ENCODE data around the gene COL15A1. TPM values are rescaled to one million over a fixed set of nuclear protein-coding genes. Genes with fewer than 3 reads are reported as not detected.

Gene COL15A1
- total RNA-seq, 1 experiment from 2014 or later: not detected

GRCh38 chr9:99023231-99023630 lies 79.5 kb downstream of the COL15A1 start:
- no peak overlapping the region for H2AFZ ChIP-seq (ENCODE audit: low read length)
- H3K4ac ChIP-seq (ENCODE audit: low read depth, low read length): no peak overlapping the region
- Mint-ChIP-seq H3K27me3 (ENCODE audit: low read depth) (peaks cover 10% of the 10 kb centered on the region), H3K9me3 (peaks cover 0 to 2% of the 10 kb centered on the region in 2 experiments; a peak in 1 of 5 replicates), H3K27ac (no peak overlapping the region; a peak in 1 of 7 replicates), H3K36me3 (ENCODE audit: insufficient read depth in 1 of 3, low read depth in 3 of 3) (no peaks in the 10 kb centered on the region; a peak in 2 of 7 replicates), H3K4me3 (no peak overlapping the region), H3K4me1 (peaks cover 4 to 5% of the 10 kb centered on the region in 2 experiments; a peak in 1 of 4 replicates)
- no peaks in the 10 kb centered on the region for H3K79me1 ChIP-seq (ENCODE audit: insufficient read depth, low read depth, low read length, poor library complexity, severe bottlenecking)
- H3K4me2 ChIP-seq (ENCODE audit: insufficient read depth, insufficient read length, low read length): no peak overlapping the region
- H3K79me2 ChIP-seq (ENCODE audit: insufficient read depth, low read length): no peaks in the 10 kb centered on the region
- no peak overlapping the region for H4K5ac ChIP-seq (ENCODE audit: insufficient read length, low read depth, low read length)
- H3T11ph ChIP-seq (ENCODE audit: low read length): no peak overlapping the region
- H3K56ac ChIP-seq (ENCODE audit: insufficient read length, low read depth, low read length): no peak overlapping the region
- no CpG with 5 or more reads among the region's 8 CpGs for WGBS (ENCODE audit: extremely low coverage, insufficient read length, low lambda C conversion rate)
- no peak overlapping the region for H2BK120ac ChIP-seq (ENCODE audit: low read depth, low read length, poor library complexity, severe bottlenecking)
- H2BK12ac ChIP-seq (ENCODE audit: insufficient read length, low read depth, low read length): no peak overlapping the region
- H3K9ac ChIP-seq (ENCODE audit: extremely low read depth, insufficient read length, low read length): no peak overlapping the region
- TF ChIP-seq, protein P1, sequence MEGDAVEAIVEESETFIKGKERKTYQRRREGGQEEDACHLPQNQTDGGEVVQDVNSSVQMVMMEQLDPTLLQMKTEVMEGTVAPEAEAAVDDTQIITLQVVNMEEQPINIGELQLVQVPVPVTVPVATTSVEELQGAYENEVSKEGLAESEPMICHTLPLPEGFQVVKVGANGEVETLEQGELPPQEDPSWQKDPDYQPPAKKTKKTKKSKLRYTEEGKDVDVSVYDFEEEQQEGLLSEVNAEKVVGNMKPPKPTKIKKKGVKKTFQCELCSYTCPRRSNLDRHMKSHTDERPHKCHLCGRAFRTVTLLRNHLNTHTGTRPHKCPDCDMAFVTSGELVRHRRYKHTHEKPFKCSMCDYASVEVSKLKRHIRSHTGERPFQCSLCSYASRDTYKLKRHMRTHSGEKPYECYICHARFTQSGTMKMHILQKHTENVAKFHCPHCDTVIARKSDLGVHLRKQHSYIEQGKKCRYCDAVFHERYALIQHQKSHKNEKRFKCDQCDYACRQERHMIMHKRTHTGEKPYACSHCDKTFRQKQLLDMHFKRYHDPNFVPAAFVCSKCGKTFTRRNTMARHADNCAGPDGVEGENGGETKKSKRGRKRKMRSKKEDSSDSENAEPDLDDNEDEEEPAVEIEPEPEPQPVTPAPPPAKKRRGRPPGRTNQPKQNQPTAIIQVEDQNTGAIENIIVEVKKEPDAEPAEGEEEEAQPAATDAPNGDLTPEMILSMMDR (conservative IDR thresholded peaks at IDR 0.05): no peak
- no peaks in the 10 kb centered on the region for H3K4me1 ChIP-seq (ENCODE audit: insufficient read depth, low read length)
- no peak overlapping the region for H4K91ac ChIP-seq (ENCODE audit: insufficient read length, low read depth, low read length)
- H2BK15ac ChIP-seq (ENCODE audit: low read depth, low read length): no peak overlapping the region
- H2BK5ac ChIP-seq (ENCODE audit: insufficient read length, low read length): no peak overlapping the region
- H4K8ac ChIP-seq (replicated peaks; ENCODE audit: insufficient read length, low read depth, low read length): no peak overlapping the region
- no peak overlapping the region for H3K23ac ChIP-seq (ENCODE audit: insufficient read length, low read depth, low read length)
- H3K14ac ChIP-seq (ENCODE audit: insufficient read depth, low read length): no peak overlapping the region
- H3K27me3 ChIP-seq (ENCODE audit: insufficient read depth, low read length): no peaks in the 10 kb centered on the region
- H3K27ac ChIP-seq (ENCODE audit: insufficient read length, low read depth, low read length): no peak overlapping the region
- no peaks in the 10 kb centered on the region for H4K20me1 ChIP-seq (ENCODE audit: control insufficient read depth, insufficient read depth, insufficient read length)
- no peak overlapping the region for H3K18ac ChIP-seq (ENCODE audit: insufficient read length, low read depth, low read length)
- no peaks in the 10 kb centered on the region for H3K9me3 ChIP-seq (ENCODE audit: control insufficient read depth, low read depth, low read length)
- H2BK20ac ChIP-seq (ENCODE audit: low read depth, low read length, poor library complexity, severe bottlenecking): no peak overlapping the region
- DNase-seq: no peak
- no peaks in the 10 kb centered on the region for H3K23me2 ChIP-seq (ENCODE audit: insufficient read length, low read depth, low read length, poor library complexity, severe bottlenecking)
- H2AK5ac ChIP-seq (ENCODE audit: insufficient read length, low read length): no peak overlapping the region
